GM19463 (cell line): ENCODE data around the gene MYO15B.

ENCODE experiments used
- ATAC-seq: cut with Tn5 transposase; IDR thresholded peaks from one replicate; pipeline ENCODE4 v1.9.1; 2021; ENCODE audit warnings: mild to moderate bottlenecking, moderate library complexity; ENCODE audit not compliant: unreplicated experiment

MYO15B gene

GRCh38 chr17:75558666-75559530 lies 28.7 kb upstream of the MYO15B start:
- no peak for ATAC-seq

- ATAC-seq: no peak
Observed at GRCh38 chr17:75559958-75560533, 27.6 kb upstream of the MYO15B start.

- no peak for ATAC-seq
Observed at GRCh38 chr17:75561927-75562603, 25.5 kb upstream of the MYO15B start.

- no peak for ATAC-seq
Observed at GRCh38 chr17:75563063-75563758, 24.4 kb upstream of the MYO15B start.

GRCh38 chr17:75564195-75564594 lies 23.4 kb upstream of the MYO15B start:
- no peak for ATAC-seq

GRCh38 chr17:75565066-75565465 lies 22.5 kb upstream of the MYO15B start:
- ATAC-seq: no peak

- no peak for ATAC-seq
Observed at GRCh38 chr17:75565618-75566017, 22.0 kb upstream of the MYO15B start.

GRCh38 chr17:75566416-75566815 lies 21.2 kb upstream of the MYO15B start:
- ATAC-seq: no peak

GRCh38 chr17:75566834-75567233 lies 20.8 kb upstream of the MYO15B start:
- no peak for ATAC-seq

GRCh38 chr17:75568412-75569255 lies 19.0 kb upstream of the MYO15B start:
- ATAC-seq: no peak

- ATAC-seq: no peak
Observed at GRCh38 chr17:75570034-75570676, 17.4 kb upstream of the MYO15B start.

GRCh38 chr17:75570772-75571171 lies 16.8 kb upstream of the MYO15B start:
- no peak for ATAC-seq

- no peak for ATAC-seq
Observed at GRCh38 chr17:75571197-75571884, 16.3 kb upstream of the MYO15B start.

GRCh38 chr17:75571885-75572215 lies 15.8 kb upstream of the MYO15B start:
- no peak for ATAC-seq

GRCh38 chr17:75572713-75573539 lies 14.7 kb upstream of the MYO15B start:
- no peak for ATAC-seq

- ATAC-seq: no peak
Observed at GRCh38 chr17:75573540-75573957, 14.1 kb upstream of the MYO15B start.

- ATAC-seq: no peak
Observed at GRCh38 chr17:75573994-75574393, 13.6 kb upstream of the MYO15B start.

- ATAC-seq: no peak
Observed at GRCh38 chr17:75574404-75575036, 13.1 kb upstream of the MYO15B start.
